ENCODE measurements around the gene SEMA3G.

The SEMA3G gene

DNA sequence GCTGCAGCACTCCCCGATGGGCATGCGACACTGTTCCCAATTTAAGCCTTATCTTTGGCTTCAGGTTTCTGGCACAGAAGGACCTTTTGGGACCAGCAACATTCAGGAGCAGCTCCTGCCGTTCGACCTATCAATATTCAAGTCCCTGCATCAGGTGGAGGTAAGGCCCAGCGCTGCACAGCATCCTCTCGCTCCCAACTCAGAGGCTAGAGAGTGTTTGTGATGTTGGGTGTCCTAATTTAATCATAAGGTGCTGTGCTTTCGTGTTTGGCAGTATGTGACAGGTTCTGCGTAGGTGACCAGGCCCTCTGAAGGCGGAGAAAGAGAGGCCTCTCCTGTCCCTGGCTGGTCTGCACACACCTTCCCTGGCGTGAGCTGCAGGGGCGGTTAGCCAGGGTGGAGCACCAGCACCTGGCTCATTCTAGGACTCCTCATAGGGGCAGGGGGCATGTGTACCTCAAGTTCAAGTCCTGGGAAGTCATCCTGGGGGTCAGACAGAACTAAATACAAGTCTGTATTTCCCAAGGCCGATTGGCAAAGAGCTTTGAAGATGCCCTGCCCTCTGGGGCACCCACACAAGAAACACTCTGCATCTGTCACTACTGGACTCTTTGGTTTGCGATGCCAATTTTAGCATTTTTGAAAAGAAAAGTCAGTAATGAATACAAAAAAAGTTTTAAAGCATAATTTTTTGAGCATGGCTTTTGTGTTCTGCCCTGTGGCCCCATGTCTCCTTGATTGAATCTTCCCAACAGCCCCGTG, 27.5 kb upstream of the SEMA3G start:
- H3K4me3 ChIP-seq (ENCODE audit: low read length), result no peak overlapping the region
- H3K9ac ChIP-seq (ENCODE audit: low read length), result no peak overlapping the region
- H3K27me3 ChIP-seq (ENCODE audit: control insufficient read depth, insufficient read depth, low read length), result no peaks in the 10 kb centered on the region
- peaks cover 2% of the 10 kb centered on the region for H3K4me1 ChIP-seq (ENCODE audit: control insufficient read depth, insufficient read depth, low read length)
- H3K36me3 ChIP-seq (ENCODE audit: control insufficient read depth, insufficient read depth, low read length), result peaks cover 26% of the 10 kb centered on the region
- no peak overlapping the region for H3K27ac ChIP-seq (ENCODE audit: low read depth, low read length)

- Histone ChIP-seq H3K36me3 (ENCODE audit: control insufficient read depth, insufficient read depth, low read length) (peaks cover 23% of the 10 kb centered on the region), H3K27ac (ENCODE audit: low read depth, low read length) (no peak overlapping the region), H3K27me3 (ENCODE audit: control insufficient read depth, insufficient read depth, low read length) (no peaks in the 10 kb centered on the region), H3K4me3 (ENCODE audit: low read length) (no peak overlapping the region), H3K4me1 (ENCODE audit: control insufficient read depth, insufficient read depth, low read length) (peaks cover 2% of the 10 kb centered on the region), H3K9ac (ENCODE audit: low read length) (no peak overlapping the region)
These were observed 26.7 kb upstream of the SEMA3G start for GRCh38 chr3:52471371-52472238.

GRCh38 chr3:52470920-52471319, 26.0 kb upstream of the SEMA3G start:
- H3K36me3 ChIP-seq (ENCODE audit: control insufficient read depth, insufficient read depth, low read length), result peaks cover 17% of the 10 kb centered on the region
- H3K9ac ChIP-seq (ENCODE audit: low read length), result no peak overlapping the region
- no peak overlapping the region for H3K4me3 ChIP-seq (ENCODE audit: low read length)
- peaks cover 2% of the 10 kb centered on the region for H3K4me1 ChIP-seq (ENCODE audit: control insufficient read depth, insufficient read depth, low read length)
- H3K27me3 ChIP-seq (ENCODE audit: control insufficient read depth, insufficient read depth, low read length), result no peaks in the 10 kb centered on the region
- H3K27ac ChIP-seq (ENCODE audit: low read depth, low read length), result no peak overlapping the region

GRCh38 chr3:52469001-52469400, 24.1 kb upstream of the SEMA3G start:
- Histone ChIP-seq H3K27me3 (ENCODE audit: control insufficient read depth, insufficient read depth, low read length) (no peaks in the 10 kb centered on the region), H3K36me3 (ENCODE audit: control insufficient read depth, insufficient read depth, low read length) (peaks cover 14% of the 10 kb centered on the region), H3K9ac (ENCODE audit: low read length) (no peak overlapping the region), H3K4me1 (ENCODE audit: control insufficient read depth, insufficient read depth, low read length) (peaks cover 2% of the 10 kb centered on the region), H3K27ac (ENCODE audit: low read depth, low read length) (no peak overlapping the region), H3K4me3 (ENCODE audit: low read length) (no peak overlapping the region)

- Histone ChIP-seq H3K9ac (ENCODE audit: low read length) (no peak overlapping the region), H3K4me1 (ENCODE audit: control insufficient read depth, insufficient read depth, low read length) (peaks cover 2% of the 10 kb centered on the region), H3K36me3 (ENCODE audit: control insufficient read depth, insufficient read depth, low read length) (peaks cover 10% of the 10 kb centered on the region), H3K4me3 (ENCODE audit: low read length) (no peak overlapping the region), H3K27ac (ENCODE audit: low read depth, low read length) (no peak overlapping the region), H3K27me3 (ENCODE audit: control insufficient read depth, insufficient read depth, low read length) (no peaks in the 10 kb centered on the region)
These were observed 23.4 kb upstream of the SEMA3G start for GRCh38 chr3:52468336-52468735.

- Histone ChIP-seq H3K4me3 (ENCODE audit: low read length) (no peak overlapping the region), H3K27ac (ENCODE audit: low read depth, low read length) (no peak overlapping the region), H3K9ac (ENCODE audit: low read length) (no peak overlapping the region), H3K4me1 (ENCODE audit: control insufficient read depth, insufficient read depth, low read length) (peaks cover 2% of the 10 kb centered on the region), H3K36me3 (ENCODE audit: control insufficient read depth, insufficient read depth, low read length) (peaks cover 11% of the 10 kb centered on the region), H3K27me3 (ENCODE audit: control insufficient read depth, insufficient read depth, low read length) (no peaks in the 10 kb centered on the region)
These were observed 18.5 kb upstream of the SEMA3G start for GRCh38 chr3:52463416-52463815.

- Histone ChIP-seq H3K4me1 (ENCODE audit: control insufficient read depth, insufficient read depth, low read length) (no peaks in the 10 kb centered on the region), H3K27ac (ENCODE audit: low read depth, low read length) (no peak overlapping the region), H3K4me3 (ENCODE audit: low read length) (no peak overlapping the region), H3K36me3 (ENCODE audit: control insufficient read depth, insufficient read depth, low read length) (peaks cover 20% of the 10 kb centered on the region), H3K27me3 (ENCODE audit: control insufficient read depth, insufficient read depth, low read length) (no peaks in the 10 kb centered on the region), H3K9ac (ENCODE audit: low read length) (no peak overlapping the region)
These were observed 17.0 kb upstream of the SEMA3G start for GRCh38 chr3:52461874-52462273.

GRCh38 chr3:52458770-52459545, 14.1 kb upstream of the SEMA3G start:
- peaks cover 20% of the 10 kb centered on the region for H3K36me3 ChIP-seq (ENCODE audit: control insufficient read depth, insufficient read depth, low read length)
- H3K4me1 ChIP-seq (ENCODE audit: control insufficient read depth, insufficient read depth, low read length), result peaks cover 13% of the 10 kb centered on the region
- no peaks in the 10 kb centered on the region for H3K27me3 ChIP-seq (ENCODE audit: control insufficient read depth, insufficient read depth, low read length)
- H3K9ac ChIP-seq (ENCODE audit: low read length), result no peak overlapping the region
- no peak overlapping the region for H3K4me3 ChIP-seq (ENCODE audit: low read length)
- no peak overlapping the region for H3K27ac ChIP-seq (ENCODE audit: low read depth, low read length)

GRCh38 chr3:52458031-52458760, 13.3 kb upstream of the SEMA3G start:
- peaks cover 20% of the 10 kb centered on the region for H3K36me3 ChIP-seq (ENCODE audit: control insufficient read depth, insufficient read depth, low read length)
- H3K4me1 ChIP-seq (ENCODE audit: control insufficient read depth, insufficient read depth, low read length), result peaks cover 13% of the 10 kb centered on the region
- no peak overlapping the region for H3K4me3 ChIP-seq (ENCODE audit: low read length)
- no peak overlapping the region for H3K27ac ChIP-seq (ENCODE audit: low read depth, low read length)
- no peak overlapping the region for H3K9ac ChIP-seq (ENCODE audit: low read length)
- no peaks in the 10 kb centered on the region for H3K27me3 ChIP-seq (ENCODE audit: control insufficient read depth, insufficient read depth, low read length)

DNA sequence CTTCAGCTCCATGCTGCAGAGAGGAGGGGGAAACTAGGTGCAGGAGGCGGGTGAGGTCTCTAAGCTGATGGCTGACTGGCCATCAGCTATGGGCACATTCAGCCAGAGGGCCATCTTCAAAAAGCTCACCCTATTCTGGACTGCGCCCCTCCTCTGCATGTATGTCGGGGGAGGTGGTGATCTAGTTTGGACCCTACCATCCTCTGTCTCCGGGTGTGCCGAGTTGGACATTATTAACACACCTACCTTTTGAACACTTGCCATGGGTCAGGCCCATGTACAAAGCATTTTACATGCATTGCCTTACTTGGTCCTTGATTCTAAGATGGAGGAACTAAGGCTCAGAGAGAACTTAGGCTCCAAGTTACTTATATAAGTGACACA, 11.9 kb upstream of the SEMA3G start:
- Histone ChIP-seq H3K9ac (ENCODE audit: low read length) (no peak overlapping the region), H3K36me3 (ENCODE audit: control insufficient read depth, insufficient read depth, low read length) (peaks cover 20% of the 10 kb centered on the region), H3K4me1 (ENCODE audit: control insufficient read depth, insufficient read depth, low read length) (peaks cover 13% of the 10 kb centered on the region), H3K27me3 (ENCODE audit: control insufficient read depth, insufficient read depth, low read length) (no peaks in the 10 kb centered on the region), H3K4me3 (ENCODE audit: low read length) (peak overlapping the region; percentile 78), H3K27ac (ENCODE audit: low read depth, low read length) (peak overlapping the region; percentile 83)

DNA sequence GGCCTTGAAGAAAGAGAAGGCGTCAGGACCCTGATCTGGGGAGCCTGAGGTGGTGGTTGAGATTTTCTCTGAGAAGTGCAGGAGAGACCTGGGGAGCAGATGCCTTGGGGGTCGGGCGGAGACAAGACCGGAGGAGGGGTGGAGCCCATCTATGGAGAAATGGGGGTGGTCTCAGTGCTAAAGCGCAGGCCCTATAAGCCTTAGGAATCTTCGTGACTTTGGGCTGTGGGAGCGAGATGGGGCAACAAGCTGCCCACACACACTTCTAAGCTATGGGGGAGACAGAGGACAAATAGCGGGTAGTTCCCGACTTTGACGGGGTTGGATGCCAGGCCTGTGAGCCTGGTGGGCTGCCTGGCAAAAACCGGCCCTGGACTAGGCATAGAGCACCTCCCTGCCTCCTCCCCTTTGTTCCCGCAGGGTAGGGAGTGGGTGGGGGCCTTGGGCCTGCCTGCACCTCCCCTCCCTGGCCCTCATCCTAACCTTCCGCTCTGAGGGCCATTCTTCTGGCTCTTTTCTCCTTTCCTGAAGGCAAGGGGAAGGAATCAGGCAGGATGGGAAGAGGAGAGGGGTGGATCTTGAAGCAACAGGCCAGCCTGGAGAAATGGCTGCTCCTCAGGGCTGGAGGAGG, 11.4 kb upstream of the SEMA3G start:
- peaks cover 20% of the 10 kb centered on the region for H3K36me3 ChIP-seq (ENCODE audit: control insufficient read depth, insufficient read depth, low read length)
- H3K9ac ChIP-seq (ENCODE audit: low read length), result peak overlapping the region; percentile 71
- H3K27ac ChIP-seq (ENCODE audit: low read depth, low read length), result peak overlapping the region; percentile 83
- peak overlapping the region; percentile 78 for H3K4me3 ChIP-seq (ENCODE audit: low read length)
- H3K4me1 ChIP-seq (ENCODE audit: control insufficient read depth, insufficient read depth, low read length), result peaks cover 13% of the 10 kb centered on the region
- H3K27me3 ChIP-seq (ENCODE audit: control insufficient read depth, insufficient read depth, low read length), result no peaks in the 10 kb centered on the region

All from rectal smooth muscle tissue (tissue), 1 donor.